ENCODE results near the gene TCEA3.
A peak's percentile ranks its signal among the peaks of the same experiment; 100 is the strongest.

TCEA3 gene

DNA sequence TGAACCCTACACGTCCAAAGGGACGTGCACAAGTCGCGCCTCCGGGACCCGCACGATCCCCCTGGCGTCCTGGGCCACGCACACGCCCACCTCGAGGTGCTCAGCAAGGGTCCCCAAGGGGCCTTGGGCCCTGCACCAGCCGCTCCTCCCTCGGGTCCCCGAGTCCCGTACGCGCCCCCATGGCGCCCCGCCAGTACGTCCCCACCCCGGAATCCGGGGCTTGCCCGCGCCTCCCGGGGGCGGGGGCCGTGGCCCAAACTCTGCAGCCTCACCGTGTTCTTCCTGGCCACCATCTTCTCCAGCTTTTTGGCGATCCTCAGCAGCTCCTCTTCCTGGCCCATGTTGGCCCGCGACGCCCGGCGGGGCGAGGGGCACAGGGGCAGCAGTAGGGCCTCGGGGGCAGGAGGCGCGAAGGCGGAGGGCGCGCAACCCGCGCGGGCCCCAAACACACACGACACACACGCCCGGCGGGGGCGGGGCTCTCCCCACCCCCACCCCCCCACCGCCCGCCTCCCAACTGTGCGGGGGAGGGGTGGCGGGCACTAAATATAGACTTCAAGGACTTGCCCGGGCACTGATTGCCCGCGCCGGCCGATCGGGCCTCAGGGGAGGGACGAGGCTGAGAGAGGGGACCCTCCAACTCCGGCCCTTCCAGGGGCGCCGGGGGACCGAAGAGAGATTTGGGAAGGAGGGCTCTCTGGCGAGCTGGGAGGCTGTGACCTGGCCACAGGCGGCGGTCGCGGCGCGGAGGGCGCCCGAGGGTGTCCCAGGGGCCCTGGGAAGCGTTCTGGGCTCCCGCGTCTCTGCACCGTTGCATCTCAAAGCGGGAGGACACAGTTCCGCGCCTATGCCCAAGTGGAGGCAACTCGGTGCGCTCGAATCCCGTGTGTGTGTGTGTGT is at the start of gene TCEA3:
TSS of gene TCEA3 (minus strand) at position 456 of the 900 bp plus-strand sequence. CDS start at position 341, 115 bp downstream.
- DNase-seq: no peak

GRCh38 chr1:23473037-23473800 is 48.7 kb upstream of the TCEA3 start:
- no peak for DNase-seq

DNA sequence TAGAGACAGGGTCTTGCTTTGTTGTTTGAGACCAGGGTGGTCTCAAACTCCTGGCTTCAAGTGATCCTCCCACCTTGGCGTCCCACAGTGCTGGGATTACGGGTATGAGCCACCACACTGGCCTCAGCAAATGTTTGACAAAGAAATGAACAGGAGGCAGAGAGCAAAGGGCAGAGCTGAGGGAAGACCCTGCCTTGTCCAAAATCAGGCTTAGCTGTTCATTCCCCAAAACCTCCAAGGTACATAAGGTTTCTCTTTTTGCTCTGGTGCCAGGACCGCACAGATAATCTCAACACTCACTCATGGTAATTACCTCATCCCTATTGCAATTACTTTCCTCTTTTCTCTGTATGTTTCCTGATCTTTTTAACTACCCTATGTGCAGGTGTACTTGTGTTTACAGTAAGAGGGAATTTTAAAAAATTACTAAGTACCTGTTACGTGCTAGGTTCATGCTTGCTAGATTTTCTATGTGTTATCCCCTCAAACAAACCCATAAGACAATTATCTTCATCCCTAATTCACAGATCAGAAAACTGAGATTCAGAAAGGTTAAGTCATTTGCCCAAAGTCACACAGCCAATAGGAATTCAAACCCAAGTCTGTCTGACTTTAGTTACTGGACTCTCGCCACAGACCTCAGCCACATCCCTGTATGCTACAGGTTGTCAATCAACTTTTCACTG is 47.9 kb upstream of the TCEA3 start:
- DNase-seq: no peak

- no peak for DNase-seq
Measured at GRCh38 chr1:23471473-23472075, 47.0 kb upstream of the TCEA3 start.

- no peak for DNase-seq
Measured at GRCh38 chr1:23470282-23471070, 45.9 kb upstream of the TCEA3 start.

GRCh38 chr1:23469372-23469982 is 44.9 kb upstream of the TCEA3 start:
- no peak for DNase-seq

DNA sequence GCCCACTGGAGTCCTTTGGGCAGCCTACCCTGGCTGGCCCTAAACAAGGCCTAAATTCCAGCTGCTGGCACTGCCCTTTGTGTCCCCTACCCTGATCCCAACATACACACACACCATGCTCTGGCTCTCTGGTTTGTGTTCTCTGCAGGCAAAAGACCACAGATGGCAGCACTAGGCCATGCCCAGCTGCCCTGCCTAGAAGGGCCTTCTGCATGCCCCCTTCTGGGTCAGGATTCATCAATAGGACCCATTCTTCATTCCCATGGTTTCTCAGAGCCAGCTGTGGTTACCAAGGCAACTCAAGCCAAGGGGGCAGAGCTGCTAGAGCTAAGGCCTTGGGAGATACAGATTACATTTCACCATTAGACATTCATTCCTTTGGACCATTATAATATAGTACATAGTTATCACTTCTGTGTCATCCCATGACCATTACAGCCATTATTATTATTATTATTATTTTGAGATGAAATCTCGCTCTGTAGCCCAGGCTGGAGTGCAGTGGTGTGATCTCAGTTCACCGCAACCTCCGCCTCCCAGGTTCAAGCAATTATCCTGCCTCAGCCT is 42.0 kb upstream of the TCEA3 start:
- DNase-seq: no peak

DNA sequence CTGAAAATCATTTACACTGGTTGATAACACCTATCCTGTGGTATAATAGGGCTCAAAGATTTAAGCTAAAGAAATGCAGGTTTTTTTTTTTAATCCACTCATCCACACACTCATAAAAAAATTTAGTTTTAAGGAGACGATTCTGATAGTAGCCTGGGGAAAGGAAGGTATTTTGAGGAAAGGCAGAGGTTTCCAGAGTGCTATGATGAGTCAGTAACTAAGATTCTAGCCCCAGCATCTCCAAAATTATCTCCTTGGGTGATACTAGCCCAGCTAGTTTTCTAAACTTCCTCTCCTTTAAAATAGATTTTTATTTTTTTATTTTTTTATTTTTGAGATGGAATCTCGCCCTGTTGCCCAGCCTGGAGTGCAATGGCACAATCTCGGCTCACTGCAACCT is 38.7 kb upstream of the TCEA3 start:
- no peak for DNase-seq

DNA sequence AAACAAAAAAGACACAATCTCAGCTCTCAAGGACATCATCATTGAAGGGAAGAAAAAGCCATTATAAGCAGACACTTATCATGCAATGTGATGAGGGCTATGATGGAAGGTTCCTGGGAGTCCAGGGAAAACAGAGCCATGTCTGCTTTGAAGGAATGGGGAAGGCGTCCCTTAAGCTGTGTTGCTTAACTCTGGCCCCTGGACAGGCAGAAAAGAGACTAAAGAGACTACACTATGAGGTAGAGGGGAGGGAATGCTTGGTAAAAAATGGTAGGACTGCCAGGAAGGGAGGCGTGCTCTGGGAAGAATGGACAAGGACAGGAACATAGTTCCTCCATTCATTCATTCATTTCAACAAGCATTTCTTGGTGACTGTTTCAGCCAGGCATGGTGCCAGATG is 38.2 kb upstream of the TCEA3 start:
- DNase-seq: no peak

DNA sequence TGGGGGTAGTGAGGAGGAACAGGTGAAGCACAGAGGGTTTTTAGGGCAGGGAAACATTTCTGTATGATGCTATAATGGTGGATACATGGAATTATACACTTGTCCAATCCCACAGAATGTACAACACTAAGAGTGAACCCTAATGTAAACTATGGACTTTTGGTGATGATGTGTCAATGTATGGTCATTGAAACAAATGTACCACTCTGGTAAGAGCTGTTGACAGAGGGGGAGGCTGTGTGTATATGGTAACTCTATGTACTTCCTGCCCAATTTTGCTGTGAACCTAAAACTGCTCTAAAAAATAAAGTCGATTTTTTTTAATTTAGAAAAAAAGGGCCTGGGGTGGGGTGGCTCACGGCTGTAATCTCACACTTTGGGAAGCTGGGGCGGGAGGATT is 36.5 kb upstream of the TCEA3 start:
- DNase-seq: no peak

DNA sequence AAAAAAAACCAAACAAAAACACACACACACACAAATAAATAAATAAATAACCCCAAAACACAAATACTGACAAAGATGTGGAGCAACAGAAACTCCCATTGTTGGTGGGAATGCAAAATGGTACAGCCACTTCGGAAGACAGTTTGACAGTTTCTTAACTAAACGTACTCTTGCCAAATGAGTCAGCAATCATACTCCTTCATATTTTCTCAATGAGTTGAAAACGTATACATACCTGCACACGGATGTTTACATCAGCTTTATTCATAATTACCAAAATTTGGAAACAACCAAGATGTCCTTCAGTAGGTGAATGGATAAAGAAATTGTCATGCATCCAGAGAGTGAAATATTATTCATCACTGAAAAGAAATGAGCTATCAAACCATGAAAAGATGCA is 36.0 kb upstream of the TCEA3 start:
- no peak for DNase-seq

DNA sequence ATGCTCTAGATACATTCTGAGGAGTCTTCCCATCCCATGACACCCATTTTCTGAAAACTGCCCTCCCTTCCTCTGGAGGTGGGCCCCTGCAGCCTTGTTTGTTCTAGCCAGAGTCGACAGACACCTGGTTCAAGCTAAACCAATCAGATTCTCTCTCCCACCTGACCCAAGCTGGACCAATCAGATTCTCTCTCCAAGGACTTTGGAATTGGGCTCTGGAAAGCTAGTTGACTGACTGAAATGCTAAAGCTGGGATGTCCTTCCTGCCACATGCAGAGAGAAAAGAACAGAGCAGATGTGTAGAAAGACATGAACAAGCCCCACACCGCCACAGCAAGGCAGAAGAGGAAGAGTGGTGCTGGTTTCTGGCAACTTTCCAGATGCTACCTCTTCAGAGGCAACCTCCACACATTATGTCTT is 34.8 kb upstream of the TCEA3 start:
- DNase-seq: no peak

GRCh38 chr1:23456226-23456625 is 31.7 kb upstream of the TCEA3 start:
- DNase-seq: no peak

DNA sequence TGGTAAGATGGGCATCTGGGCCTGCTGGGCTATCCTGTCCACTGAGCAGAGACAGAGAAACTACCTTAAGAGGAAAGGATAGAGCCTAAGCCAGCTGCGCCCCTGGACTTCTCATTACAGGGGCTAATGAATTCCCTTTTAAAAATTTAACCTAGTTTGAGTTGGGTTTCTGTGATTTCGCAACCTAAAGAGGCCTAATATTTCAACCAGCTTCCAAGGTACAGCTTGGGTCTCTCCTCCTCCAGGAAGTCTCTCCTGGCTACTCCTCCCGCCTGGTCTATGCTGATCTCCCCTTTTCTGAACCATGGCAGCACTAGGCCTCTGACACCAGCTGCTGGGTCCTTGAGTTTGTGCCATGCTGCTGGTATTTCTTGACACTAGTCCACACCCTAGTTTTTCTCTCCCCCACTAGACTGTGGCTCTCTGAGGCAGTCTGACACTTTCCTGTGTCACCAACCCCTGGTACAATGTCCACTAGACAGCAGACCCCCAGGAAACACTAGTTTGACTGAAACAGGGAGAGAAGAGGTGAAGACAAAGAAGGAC is 29.0 kb upstream of the TCEA3 start:
- no peak for DNase-seq

DNA sequence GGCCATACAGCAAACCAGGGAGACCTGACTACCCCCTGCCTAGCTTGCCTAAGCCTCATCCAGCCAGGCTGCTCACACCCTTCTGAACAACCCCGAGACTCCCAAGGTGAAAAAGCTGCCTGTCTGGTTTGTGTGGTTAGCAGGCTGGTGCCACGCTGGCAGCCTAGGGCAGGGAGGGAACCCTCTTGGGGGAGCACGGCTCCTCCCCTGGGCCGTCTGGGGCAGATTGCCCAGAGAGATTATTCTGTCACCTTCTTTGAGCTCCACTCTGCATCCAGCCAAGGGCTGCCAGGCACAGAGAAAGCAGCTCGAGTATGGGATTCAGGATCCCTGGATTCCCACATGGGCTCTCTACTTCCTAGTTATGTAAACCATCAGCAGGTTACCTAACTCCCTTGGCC is 27.5 kb upstream of the TCEA3 start:
- no peak for DNase-seq

GRCh38 chr1:23451441-23451840 is 26.9 kb upstream of the TCEA3 start:
- no peak for DNase-seq

DNA sequence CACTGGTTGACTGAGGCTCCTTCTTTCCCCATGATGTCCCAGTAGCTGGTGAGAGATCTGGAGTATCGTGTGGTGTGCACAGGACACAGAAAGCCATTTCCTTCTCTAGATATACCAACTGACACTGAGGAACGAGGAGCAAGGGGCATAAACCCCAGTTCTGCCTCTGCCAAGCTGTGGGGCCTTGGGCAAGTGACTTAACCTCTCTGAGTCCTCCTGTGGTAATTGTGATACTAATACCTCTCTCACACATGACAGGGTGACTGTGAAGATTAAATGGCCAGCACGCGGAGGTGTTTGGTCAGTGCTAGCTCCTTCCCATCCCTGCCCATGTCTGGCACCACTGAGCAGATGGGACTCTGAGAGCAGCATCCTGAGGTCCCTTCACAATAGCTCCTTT is 26.3 kb upstream of the TCEA3 start:
- no peak for DNase-seq

DNA sequence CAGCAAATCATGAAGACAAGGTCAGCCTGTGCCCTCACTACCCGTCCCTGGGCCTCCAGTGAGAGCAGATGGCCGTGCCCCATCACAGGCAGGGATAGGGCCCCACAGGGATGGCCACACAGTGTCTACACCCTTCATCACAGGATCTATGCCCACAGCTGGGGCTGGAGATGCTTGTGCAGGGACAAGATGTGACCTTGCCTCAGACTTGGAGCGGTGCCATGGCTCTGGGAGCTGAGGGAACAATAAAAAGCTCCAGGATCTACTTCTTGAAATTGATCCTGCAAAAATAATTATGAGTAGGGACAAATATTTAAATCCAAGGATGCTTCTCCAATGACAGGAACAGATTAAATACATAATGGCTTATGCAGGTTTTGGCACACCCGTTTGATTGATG is 25.4 kb upstream of the TCEA3 start:
- DNase-seq: no peak

DNA sequence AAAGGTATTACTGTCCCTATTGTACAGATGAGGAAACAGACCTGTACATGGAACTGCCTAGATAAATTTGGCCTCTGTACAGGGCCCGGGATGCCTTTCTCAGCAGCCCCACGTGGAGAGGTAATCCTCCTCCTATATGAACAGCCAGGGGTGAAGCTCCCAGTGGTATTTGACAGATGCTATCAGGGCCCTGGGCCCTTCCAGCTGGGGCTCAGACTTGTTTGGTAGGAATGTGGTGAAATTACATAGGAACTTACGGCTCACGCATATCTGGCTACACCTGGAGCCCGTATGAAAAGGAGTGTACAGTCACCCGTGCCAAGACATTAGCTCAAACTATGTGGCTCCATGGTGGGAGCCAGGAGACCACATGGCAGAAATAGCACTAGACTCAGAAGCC is 24.8 kb upstream of the TCEA3 start:
- no peak for DNase-seq

GRCh38 chr1:23448846-23449245 is 24.3 kb upstream of the TCEA3 start:
- DNase-seq: no peak

- peak; percentile 30 for DNase-seq
Measured at GRCh38 chr1:23446661-23447310, 22.2 kb upstream of the TCEA3 start.
